ENCODE data around the gene DCDC2.
"Not testable (repeated sequence)": the region's sequence is repeated elsewhere in the genome, so short reads cannot be mapped to it uniquely, and the experiment has no call there.

The DCDC2 gene

GRCh38 chr6:24357336-24358218 is at the start of gene DCDC2:
TSS of gene DCDC2 (minus strand) at chr6:24358059. CDS start at chr6:24357750, 309 bp downstream.
- peak; percentile 15 for DNase-seq (ENCODE audit: low read depth)

DNA sequence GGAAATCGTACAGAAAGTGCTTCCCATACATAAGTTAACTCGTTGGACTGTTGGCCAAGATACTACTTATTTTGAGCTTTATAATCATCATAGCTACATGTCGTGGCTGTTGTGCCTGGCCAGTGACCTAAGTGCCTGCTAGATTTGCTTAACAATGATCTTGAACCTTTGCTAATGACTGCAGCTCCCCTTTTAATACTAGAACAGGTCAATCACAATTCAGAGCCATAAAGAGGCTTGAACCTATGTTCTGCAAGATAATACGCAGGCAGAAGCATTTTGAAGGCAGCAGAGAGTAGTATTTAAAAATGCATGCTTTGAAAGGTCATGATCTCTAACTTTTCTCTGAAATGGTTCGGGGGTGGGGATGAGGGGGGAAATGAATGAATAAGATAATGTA is 47.4 kb upstream of the DCDC2 start:
- DNase-seq (ENCODE audit: low read depth): no peak

GRCh38 chr6:24403501-24403824 is 45.6 kb upstream of the DCDC2 start:
- DNase-seq (ENCODE audit: low read depth): no peak

GRCh38 chr6:24402697-24403500 is 45.0 kb upstream of the DCDC2 start, which contains the start of gene MRS2:
TSS of gene MRS2 (plus strand) at chr6:24402936. CDS start at chr6:24403047, 111 bp downstream.
- peak; percentile 71 for DNase-seq (ENCODE audit: low read depth)

DNA sequence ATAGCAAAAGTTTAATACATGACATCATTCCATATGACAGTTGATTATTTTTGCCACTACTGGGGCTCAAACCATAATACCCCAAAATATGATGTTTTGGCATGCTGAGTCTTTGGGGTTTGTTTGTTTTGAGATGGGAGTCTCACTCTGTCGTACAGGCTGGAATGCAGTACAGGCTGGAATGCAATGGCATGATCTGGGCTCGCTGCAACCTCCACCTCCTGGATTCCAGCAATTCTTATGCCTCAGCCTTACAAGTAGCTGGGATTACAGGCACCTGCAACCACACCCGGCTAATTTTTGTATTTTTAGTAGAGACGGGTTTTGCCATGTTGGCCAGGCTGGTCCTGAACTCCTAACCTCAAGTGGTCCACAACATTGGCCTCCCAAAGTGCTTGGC is 43.6 kb upstream of the DCDC2 start:
- DNase-seq (ENCODE audit: low read depth): no peak

DNA sequence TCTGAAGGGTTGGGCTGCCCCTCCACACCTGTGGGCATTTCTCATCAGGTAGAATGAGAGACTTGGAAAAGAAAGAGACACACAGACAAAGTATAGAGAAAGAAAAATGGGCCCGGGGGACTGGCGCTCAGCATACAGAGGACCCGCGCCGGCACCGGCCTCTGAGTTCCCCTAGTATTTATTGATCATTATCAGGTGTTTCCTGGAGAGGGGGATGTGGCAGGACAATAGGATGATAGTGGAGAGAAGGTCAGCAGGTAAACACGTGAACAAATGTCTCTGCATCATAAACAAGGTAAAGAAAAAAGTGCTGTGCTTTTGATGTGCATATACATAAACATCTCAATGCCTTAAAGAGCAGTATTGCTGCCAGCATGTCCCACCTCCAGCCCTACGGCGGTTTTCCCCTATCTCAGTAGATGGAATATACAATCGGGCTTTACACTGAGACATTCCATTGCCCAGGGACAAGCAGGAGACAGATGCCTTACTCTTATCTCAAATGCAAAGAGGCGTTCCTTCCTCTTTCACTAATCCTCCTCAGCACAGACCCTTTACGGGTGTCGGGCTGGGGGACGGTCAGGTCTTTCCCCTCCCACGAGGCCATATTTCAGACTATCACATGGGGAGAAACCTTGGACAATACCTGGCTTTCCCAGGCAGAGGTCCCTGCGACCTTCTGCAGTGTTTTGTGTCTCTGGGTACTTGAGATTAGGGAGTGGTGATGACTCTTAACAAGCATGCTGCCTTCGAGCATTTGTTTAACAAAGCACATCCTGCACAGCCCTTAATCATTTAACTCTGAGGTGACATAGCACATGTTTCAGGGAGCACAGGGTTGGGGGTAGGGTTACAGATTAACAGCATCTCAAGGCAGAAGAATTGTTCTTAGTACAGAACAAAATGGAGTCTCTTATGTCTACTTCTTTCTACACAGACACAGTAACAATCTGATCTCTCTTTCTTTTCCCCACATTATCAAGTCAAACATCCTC is 42.5 kb upstream of the DCDC2 start:
- not testable (repeated sequence) for DNase-seq (ENCODE audit: low read depth)

- no peak for DNase-seq (ENCODE audit: low read depth)
Observed at GRCh38 chr6:24397631-24398030, 39.8 kb upstream of the DCDC2 start.

DNA sequence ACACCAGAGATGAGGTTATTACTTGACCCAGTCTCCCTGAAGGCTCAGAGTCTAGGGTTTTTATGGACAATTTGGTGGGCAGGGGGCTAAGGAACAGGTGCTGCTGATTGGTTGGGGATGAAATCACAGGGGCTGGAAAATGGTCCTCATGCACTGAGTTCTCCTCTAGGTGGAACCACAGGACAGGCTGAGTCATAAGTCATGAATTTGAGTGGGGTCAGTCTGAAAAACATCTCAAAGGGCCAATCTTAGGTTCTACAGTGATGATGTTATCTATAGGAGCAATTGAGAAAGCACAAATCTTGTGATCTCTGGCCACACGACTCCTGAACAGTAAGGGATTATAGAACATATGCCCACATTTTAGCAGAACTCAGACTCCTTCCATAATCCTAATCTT is 39.0 kb upstream of the DCDC2 start:
- no peak for DNase-seq (ENCODE audit: low read depth)

DNA sequence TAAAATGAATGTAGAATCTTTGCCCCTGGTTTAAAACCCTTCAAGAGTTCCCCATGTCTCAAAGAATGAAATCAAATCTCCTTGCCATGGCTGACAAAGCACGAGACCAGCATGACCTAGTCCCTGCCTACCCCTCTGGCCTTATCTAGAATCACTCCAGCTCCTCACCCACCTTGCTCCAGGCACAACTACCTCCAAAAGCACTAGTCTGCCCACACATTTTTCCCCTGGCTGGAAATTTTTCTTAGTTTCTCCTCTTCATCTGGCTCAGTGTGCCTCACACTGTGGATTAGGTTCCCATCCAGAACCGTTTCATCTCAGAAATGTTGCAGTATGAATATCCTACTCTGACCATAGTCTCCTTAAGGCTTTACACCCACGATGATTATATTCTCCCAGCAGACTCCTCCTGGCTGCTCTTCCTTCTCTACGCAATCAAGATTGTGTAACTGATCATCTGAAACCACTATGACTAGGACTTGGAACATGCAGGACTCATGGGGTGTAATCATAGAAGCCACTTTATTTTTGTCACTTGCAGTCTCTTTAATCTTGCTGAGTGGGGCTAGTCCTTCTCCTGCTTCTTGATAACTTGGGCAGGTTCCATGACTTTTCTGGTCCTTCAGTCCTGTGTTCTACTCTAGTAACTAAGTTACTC is 37.0 kb upstream of the DCDC2 start:
- no peak for DNase-seq (ENCODE audit: low read depth)

DNA sequence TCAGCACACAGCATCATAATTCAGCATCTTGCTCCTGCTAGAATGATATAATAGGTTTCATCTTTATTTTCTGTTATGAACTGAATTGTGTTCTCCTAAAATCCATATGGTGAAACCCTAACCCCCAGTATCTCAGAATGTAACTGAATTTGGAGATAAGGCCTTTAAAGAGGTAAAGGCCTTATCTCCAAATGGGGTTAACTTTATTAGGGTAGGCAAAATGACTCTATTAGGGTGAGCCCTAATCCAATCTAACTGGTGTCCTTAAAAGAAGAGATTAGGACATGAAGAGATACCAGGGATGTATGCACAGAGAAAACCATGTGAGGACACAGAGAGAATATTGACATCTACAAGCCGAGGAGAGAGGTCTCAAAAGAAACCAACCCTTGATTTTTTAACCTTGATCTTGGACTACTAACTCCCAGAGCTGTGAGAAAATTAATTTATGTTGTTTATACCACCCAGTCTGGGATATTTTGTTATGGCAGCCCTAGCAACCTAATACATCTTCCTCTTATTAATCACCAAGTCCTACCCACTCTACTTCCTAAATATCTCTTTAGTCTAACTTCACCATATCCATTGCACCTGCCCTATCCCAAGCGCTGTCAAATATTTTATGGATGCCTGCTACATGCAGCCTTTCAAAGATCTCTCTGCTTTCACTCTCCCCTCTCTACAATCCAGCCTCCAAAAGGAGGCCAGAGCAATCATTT is 36.4 kb upstream of the DCDC2 start:
- DNase-seq (ENCODE audit: low read depth): no peak

- no peak for DNase-seq (ENCODE audit: low read depth)
Observed at GRCh38 chr6:24391756-24392405, 34.0 kb upstream of the DCDC2 start.

- DNase-seq (ENCODE audit: low read depth): no peak
Observed at GRCh38 chr6:24391208-24391607, 33.3 kb upstream of the DCDC2 start.

GRCh38 chr6:24387818-24388217 is 30.0 kb upstream of the DCDC2 start:
- DNase-seq (ENCODE audit: low read depth): no peak

- no peak for DNase-seq (ENCODE audit: low read depth)
Observed at GRCh38 chr6:24385536-24386269, 27.8 kb upstream of the DCDC2 start.

- DNase-seq (ENCODE audit: low read depth): not testable (repeated sequence)
Observed at GRCh38 chr6:24384369-24385130, 26.7 kb upstream of the DCDC2 start.

DNA sequence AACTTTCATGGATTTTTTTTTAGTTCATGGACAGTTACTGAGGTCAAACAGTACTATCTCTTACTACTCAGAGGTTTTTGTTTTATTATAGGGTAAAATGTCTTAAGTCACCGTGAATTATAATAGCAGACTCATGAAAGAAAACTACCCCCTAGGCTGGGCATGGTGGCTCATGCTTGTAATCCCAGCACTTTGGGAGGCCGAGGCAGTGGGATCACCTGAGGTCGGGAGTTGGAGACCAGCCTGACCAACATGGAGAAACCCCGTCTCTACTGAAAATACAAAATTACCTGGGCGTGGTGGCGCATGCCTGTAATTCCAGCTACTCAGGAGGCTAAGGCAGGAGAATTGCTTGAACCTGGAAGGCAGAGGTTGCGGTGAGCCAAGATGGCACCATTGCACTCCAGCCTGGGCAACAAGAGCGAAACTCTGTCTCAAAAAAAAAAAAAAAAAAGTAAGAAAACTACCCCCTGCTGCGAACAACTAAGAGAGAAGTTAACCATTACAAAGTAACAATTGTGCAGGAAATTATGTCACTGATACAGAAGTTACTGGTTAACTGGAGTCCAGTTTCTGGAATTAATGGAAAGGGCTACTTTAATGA is 25.1 kb upstream of the DCDC2 start:
- DNase-seq (ENCODE audit: low read depth): not testable (repeated sequence)

DNA sequence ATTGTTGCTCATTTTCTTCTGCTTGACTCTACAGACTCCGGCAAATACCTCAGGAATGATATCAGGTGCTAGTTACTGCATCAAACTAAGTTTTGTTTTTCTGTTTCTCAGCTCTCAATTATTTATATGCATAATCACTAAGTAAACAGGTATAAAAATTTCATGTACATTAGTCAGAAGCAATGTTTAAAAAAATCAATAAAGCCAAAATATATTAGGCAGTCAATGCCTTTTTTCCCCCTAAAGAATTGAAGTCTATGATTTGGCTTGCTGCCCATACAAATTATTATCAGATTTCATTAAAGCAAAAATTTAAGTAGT is 24.3 kb upstream of the DCDC2 start:
- DNase-seq (ENCODE audit: low read depth): no peak

DNA sequence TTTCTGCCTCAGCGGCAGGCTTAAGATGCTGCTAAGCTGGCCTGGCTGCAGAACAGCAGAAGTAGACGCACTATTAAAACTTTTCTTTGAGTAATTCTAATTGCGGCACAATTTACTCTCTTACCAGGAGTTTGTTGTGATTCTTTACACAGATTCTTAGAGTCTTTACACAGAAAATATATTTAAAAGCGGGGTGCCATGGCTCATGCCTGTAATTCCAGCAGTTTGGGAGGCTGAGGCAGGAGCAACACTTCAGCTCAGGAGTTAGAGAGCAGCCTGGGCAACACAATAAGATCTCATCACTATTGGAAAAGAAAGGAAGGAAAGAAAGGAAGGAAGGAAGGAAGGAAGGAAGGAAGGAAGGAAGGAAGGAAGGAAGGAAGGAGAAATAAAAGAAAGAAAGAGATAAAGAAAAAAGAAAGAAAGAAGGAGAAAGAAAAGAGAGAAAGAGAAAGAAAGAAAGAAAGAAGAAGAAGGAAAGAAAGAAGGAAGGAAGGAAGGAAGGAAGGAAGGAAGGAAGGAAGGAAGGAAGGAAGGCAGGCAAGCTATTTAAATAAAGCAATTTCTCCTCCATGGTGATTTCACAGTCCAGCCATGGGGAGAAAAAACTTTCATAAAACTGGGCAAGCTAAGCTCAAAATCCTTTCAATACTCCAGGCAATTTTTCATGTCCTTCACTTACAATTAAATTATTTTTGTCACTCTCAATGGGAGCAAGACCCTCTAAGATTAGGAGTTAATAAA is 23.8 kb upstream of the DCDC2 start:
- no peak for DNase-seq (ENCODE audit: low read depth)
